Neural crest cell (in vitro differentiated cells): ENCODE measurements around the gene IQSEC2. TPM values are rescaled to one million over a fixed set of nuclear protein-coding genes. Genes with fewer than 3 reads are reported as not detected.

ENCODE experiments used
- DNase-seq: peaks from one replicate; pipeline ENCODE4 v3.0.0; 2021; ENCODE audit warnings: low read depth, mixed read lengths, low spot score
- H3K27ac Mint-ChIP-seq: one replicate; pipeline ENCODE4 v1.8.0; 2021; ENCODE audit warnings: mild to moderate bottlenecking, mixed read lengths; ENCODE audit not compliant: unreplicated experiment
- H3K27me3 Mint-ChIP-seq: 2 replicates; pipeline ENCODE4 v1.8.0; 2021; ENCODE audit warnings: low read depth, mild to moderate bottlenecking, mixed read lengths
- H3K36me3 Mint-ChIP-seq: 2 replicates; pipeline ENCODE4 v1.8.0; 2021; ENCODE audit warnings: low read depth, mild to moderate bottlenecking, mixed read lengths
- H3K4me1 Mint-ChIP-seq: 2 replicates; pipeline ENCODE4 v1.8.0; 2021; ENCODE audit warnings: mixed read lengths
- H3K4me3 Mint-ChIP-seq: one replicate; pipeline ENCODE4 v1.8.0; 2021; ENCODE audit warnings: mild to moderate bottlenecking, mixed read lengths
- H3K9me3 Mint-ChIP-seq: 2 replicates; pipeline ENCODE4 v1.8.0; 2021; ENCODE audit warnings: mixed read lengths
- total RNA-seq: library from RNA; stranded (reverse); gene quantifications from 2 replicates; pipeline ENCODE4 v1.2.1, GENCODE V29; 2021
- TF ChIP-seq, protein P1 (sequence below): fragments of 200-600 bp; sonication (generic); conservative IDR thresholded peaks from 2 replicates; pipeline ENCODE4 v1.5.0; 2021; ENCODE audit warnings: antibody characterized with exemption, mild to moderate bottlenecking

IQSEC2 gene
- total RNA-seq, 1 donor from 2014 or later, result 1.7 TPM

DNA sequence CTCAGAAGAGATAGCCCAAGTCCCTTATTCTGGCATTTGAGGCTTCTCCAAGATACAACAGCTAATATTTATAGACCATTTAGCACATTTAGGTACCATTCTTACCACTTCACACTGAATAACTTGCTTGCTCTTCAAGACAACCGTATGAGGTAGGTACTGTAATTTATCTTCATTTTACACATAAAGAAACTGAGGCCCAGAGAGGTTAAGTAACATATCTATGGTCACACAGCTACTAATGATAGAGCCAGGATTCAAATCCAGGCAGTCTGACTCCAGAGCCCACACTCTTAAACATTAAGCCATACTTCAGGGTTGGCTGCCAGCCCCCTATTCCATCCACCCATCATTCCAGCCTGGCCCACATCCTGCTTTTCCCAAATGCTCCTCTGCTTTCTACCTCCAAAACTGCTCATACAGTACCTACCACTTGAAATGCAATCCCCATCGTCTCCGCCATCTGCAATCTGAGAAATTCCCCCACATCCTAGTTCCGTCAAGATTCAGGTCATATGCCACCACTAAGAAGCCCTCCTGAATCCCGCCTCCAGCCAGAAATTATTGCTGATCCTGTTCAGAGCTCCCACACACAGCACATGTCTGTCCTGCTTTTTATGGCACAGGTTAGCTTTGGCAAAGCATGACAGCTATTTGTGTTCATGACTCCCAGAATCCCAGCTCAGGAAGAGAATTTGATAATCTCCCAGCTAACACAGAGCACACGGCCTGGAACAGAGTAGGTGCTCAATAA is 23.5 kb downstream of the IQSEC2 start:
- Mint-ChIP-seq H3K9me3 (peaks cover 3% of the 10 kb centered on the region), H3K27ac (no peak overlapping the region), H3K36me3 (peaks cover 2% of the 10 kb centered on the region), H3K4me3 (no peak overlapping the region), H3K4me1 (peaks cover 4% of the 10 kb centered on the region), H3K27me3 (peaks cover 4% of the 10 kb centered on the region)
- TF ChIP-seq, protein P1, sequence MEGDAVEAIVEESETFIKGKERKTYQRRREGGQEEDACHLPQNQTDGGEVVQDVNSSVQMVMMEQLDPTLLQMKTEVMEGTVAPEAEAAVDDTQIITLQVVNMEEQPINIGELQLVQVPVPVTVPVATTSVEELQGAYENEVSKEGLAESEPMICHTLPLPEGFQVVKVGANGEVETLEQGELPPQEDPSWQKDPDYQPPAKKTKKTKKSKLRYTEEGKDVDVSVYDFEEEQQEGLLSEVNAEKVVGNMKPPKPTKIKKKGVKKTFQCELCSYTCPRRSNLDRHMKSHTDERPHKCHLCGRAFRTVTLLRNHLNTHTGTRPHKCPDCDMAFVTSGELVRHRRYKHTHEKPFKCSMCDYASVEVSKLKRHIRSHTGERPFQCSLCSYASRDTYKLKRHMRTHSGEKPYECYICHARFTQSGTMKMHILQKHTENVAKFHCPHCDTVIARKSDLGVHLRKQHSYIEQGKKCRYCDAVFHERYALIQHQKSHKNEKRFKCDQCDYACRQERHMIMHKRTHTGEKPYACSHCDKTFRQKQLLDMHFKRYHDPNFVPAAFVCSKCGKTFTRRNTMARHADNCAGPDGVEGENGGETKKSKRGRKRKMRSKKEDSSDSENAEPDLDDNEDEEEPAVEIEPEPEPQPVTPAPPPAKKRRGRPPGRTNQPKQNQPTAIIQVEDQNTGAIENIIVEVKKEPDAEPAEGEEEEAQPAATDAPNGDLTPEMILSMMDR, result no peak
- no peak for DNase-seq

DNA sequence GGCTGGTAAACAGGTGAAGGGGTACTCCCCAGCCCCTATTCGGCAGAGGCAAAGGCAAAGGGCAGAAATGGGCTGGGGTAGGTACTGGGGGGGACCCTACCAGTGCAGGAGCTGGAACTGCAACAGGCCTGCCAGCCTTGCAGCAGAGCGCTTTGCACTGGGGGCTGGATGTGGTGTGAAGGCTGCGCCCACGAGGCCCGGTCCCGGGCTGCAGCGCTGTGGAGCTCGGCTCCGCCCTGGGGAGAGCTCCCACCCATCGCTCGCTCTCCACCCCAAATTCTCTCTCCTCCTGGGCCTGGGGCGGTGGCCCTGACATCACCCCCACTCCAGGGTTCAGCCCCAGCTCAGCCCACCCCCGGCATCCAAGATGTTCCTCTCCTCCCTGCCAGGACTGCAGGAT is 24.2 kb downstream of the IQSEC2 start:
- DNase-seq, result no peak
- peaks cover 3% of the 10 kb centered on the region for H3K9me3 Mint-ChIP-seq
- H3K27me3 Mint-ChIP-seq, result peaks cover 4% of the 10 kb centered on the region
- H3K4me3 Mint-ChIP-seq, result no peak overlapping the region
- TF ChIP-seq, protein P1, result no peak
- no peak overlapping the region for H3K27ac Mint-ChIP-seq
- H3K36me3 Mint-ChIP-seq, result peaks cover 2% of the 10 kb centered on the region
- peaks cover 2% of the 10 kb centered on the region for H3K4me1 Mint-ChIP-seq

DNA sequence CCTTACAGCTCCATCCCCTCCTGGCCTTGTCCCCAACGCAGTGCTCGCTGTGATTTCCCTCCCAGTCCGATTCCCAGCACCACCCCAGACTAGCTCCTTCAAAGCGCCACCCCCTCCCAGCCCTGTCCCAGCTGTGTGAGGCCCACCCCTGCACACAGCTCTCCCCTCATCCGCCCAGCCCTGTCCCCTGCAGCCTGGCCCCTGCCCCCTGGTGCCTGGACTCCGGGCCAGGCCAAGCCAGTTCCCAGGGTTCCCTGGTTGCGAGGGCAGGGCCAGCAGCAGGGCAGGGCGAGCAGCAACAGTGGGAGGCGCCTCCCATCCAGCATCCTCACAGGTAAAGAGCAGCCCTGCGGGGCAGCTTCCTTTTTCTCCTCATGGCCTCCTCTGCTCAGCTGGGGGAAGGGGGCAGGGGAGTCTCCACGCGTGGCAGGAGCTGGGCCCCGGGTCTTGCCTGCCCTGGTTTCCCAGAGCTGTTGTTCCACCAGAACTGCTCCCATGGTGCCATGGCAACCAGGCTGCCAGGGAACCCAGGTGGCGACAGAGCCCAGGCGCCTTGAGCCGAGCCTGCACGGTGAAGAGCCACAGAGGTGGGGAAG is 24.8 kb downstream of the IQSEC2 start:
- H3K4me3 Mint-ChIP-seq, result no peak overlapping the region
- no peaks in the 10 kb centered on the region for H3K4me1 Mint-ChIP-seq
- peaks cover 3% of the 10 kb centered on the region for H3K9me3 Mint-ChIP-seq
- peaks cover 3% of the 10 kb centered on the region for H3K27me3 Mint-ChIP-seq
- TF ChIP-seq, protein P1, result no peak
- no peak for DNase-seq
- no peak overlapping the region for H3K27ac Mint-ChIP-seq
- peaks cover 2% of the 10 kb centered on the region for H3K36me3 Mint-ChIP-seq

DNA sequence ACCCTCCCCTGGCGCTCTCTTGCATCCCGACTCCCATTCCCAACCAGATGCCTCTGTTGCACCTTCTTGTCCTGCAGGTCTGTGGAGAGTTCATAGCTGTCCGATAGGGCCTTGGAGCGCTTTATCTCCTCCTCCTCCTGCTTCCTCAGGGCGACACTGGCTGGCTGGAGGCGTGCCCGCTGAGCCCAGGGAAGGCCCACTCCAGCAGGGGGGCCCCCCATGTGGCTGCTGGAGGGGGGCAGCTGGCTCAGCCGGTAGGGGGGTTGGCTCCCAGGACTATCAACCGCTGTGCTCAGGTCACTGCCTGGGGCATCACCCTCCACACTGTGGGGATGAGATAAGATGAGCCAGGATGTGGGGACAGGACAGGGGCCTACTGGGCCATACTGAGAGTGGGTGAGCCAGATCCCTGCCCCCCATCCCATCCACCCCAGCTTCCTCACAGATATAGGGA is 25.6 kb downstream of the IQSEC2 start:
- TF ChIP-seq, protein P1, result no peak
- Mint-ChIP-seq H3K4me1 (no peaks in the 10 kb centered on the region), H3K27ac (no peak overlapping the region), H3K4me3 (no peak overlapping the region), H3K36me3 (peaks cover 2% of the 10 kb centered on the region), H3K9me3 (peaks cover 3% of the 10 kb centered on the region), H3K27me3 (no peaks in the 10 kb centered on the region)
- DNase-seq, result no peak

DNA sequence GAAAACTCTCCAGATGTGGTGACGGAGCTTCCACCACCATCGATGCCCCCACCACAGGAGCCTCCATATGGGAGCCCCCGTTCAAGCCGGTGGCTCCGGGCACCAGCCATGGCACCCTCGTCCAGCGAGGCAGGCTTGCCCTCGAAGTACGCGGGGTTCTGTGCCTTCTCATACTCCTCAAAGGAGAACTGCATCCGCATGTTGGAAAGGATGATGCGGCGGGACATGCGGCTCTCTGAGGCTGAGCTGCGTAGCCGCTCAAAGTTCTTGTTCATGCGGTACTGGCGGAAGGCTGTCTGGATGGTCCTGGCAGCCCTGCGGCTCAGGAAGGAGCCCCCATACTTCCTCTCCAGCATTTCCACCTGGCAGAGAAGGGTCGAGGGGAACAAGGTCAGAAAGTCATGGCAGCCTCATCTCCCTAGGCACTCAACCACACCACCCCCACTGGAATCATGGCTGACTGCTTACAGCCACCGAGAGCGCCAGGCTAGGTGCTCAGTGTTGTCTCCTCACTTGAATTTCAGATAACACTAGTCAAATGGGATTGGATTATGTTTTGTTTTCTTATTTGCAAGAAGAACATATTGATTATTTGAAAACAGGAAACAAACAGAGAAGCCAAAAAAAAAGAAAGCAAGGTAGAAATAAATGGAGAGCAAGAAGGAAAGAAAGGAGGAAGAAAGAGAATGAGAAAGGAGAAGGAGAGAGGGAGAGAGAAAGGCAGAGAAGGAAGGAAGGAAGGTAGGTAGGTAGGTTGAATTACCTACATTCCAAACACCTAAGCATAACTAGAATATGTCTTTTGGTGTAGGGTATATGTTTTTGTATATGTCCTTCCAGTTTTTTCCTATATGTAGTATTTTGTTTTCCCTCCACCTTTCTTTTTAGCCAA is 26.6 kb downstream of the IQSEC2 start:
- no peaks in the 10 kb centered on the region for H3K4me1 Mint-ChIP-seq
- TF ChIP-seq, protein P1, result no peak
- H3K9me3 Mint-ChIP-seq, result peaks cover 3% of the 10 kb centered on the region
- no peak for DNase-seq
- no peak overlapping the region for H3K4me3 Mint-ChIP-seq
- H3K36me3 Mint-ChIP-seq, result peaks cover 2% of the 10 kb centered on the region
- H3K27ac Mint-ChIP-seq, result no peak overlapping the region
- H3K27me3 Mint-ChIP-seq, result no peaks in the 10 kb centered on the region
